ENCODE data around the gene MYBPC1. TPM values are rescaled to one million over a fixed set of nuclear protein-coding genes. Genes with fewer than 3 reads are reported as not detected.

MYBPC1 gene
- total and polyA plus RNA-seq, 2 of the 13 experiments (the other 11 are each of a cell fraction or from before 2014, with no cell fraction given), result 0.31 to 0.53 TPM

- TF ChIP-seq HOMEZ (CRISPR knock-in tag; IDR thresholded peaks at IDR 0.05; ENCODE audit: low read depth), result no peak
- no peak for TF ChIP-seq GRHL1 (CRISPR knock-in tag; conservative IDR thresholded peaks at IDR 0.05)
- no peak for TF ChIP-seq TBL1XR1 (IDR thresholded peaks at IDR 0.05; ENCODE audit: borderline replicate concordance, low read length, partially characterized antibody)
- no peak for TF ChIP-seq THAP11 (CRISPR knock-in tag; IDR thresholded peaks at IDR 0.05)
- no peak for TF ChIP-seq MIER2 (CRISPR knock-in tag; IDR thresholded peaks at IDR 0.05)
- no peak for TF ChIP-seq ZNF597 (CRISPR knock-in tag; IDR thresholded peaks at IDR 0.05)
- TF ChIP-seq HMGXB3 (CRISPR knock-in tag; IDR thresholded peaks at IDR 0.05; ENCODE audit: borderline replicate concordance), result no peak
- TF ChIP-seq SNAPC5 (CRISPR knock-in tag; IDR thresholded peaks at IDR 0.05; ENCODE audit: borderline replicate concordance), result no peak
- TF ChIP-seq GATAD2A (CRISPR knock-in tag; IDR thresholded peaks at IDR 0.05), result peak; percentile 56
- no peak for TF ChIP-seq ZNF589 (CRISPR knock-in tag; conservative IDR thresholded peaks at IDR 0.05)
- TF ChIP-seq ZNF224 (CRISPR knock-in tag; IDR thresholded peaks at IDR 0.05), result no peak
- TF ChIP-seq MEIS2 (CRISPR knock-in tag; IDR thresholded peaks at IDR 0.05), result no peak
- no peak for TF ChIP-seq ZNF275 (CRISPR knock-in tag; IDR thresholded peaks at IDR 0.05; ENCODE audit: borderline replicate concordance)
- peak; percentile 64; the same call in 1 of the 2 replicates for TF ChIP-seq ZNF362 (CRISPR knock-in tag; IDR thresholded peaks at IDR 0.05; ENCODE audit: borderline replicate concordance)
- TF ChIP-seq EP300 (IDR thresholded peaks at IDR 0.05; ENCODE audit: low read depth in 2 of 2, low read length in 2 of 2), result no peak
- no peak for TF ChIP-seq EP300 (CRISPR knock-in tag; IDR thresholded peaks at IDR 0.05; ENCODE audit: borderline replicate concordance)
- TF ChIP-seq NFKBIZ (CRISPR knock-in tag; IDR thresholded peaks at IDR 0.05), result no peak
- TF ChIP-seq GFI1 (CRISPR knock-in tag; IDR thresholded peaks at IDR 0.05; ENCODE audit: borderline replicate concordance), result no peak
- no peak for TF ChIP-seq ZNF747 (CRISPR knock-in tag; IDR thresholded peaks at IDR 0.05; ENCODE audit: borderline replicate concordance)
Measured at GRCh38 chr12:101695706-101696105, 100.9 kb downstream of the MYBPC1 start (continued).
